Smooth muscle cell (in vitro differentiated cells): Measurements from ENCODE around the gene NTRK3. TPM values are rescaled to one million over a fixed set of nuclear protein-coding genes. Genes with fewer than 3 reads are reported as not detected.

Experiments
- DNase-seq: peaks from one replicate; lab custom pipeline; 2025; ENCODE audit not compliant: unreplicated experiment; lab: John Stamatoyannopoulos, UW
- H2AFZ ChIP-seq: fragments of 200-600 bp; sonication (generic); 2 replicates; pipeline ENCODE4 v1.6.0; 2016; ENCODE audit warnings: antibody characterized with exemption, low read depth, mild to moderate bottlenecking
- H3F3A ChIP-seq: fragments of 200-600 bp; sonication (generic); 2 replicates; pipeline ENCODE4 v1.6.0; 2017; ENCODE audit warnings: antibody characterized with exemption, low read depth
- H3K27ac ChIP-seq: fragments of 200-600 bp; sonication (generic); 2 replicates; pipeline ENCODE4 v1.5.1; 2016; ENCODE audit warnings: low read depth, mild to moderate bottlenecking
- H3K27me3 ChIP-seq: fragments of 200-600 bp; sonication (generic); 2 replicates; pipeline ENCODE4 v1.6.1; 2016; ENCODE audit warnings: low read depth, mild to moderate bottlenecking
- H3K36me3 ChIP-seq: fragments of 200-600 bp; sonication (generic); 2 replicates; pipeline ENCODE4 v1.5.1; 2016; ENCODE audit warnings: low read depth
- H3K4me1 ChIP-seq: fragments of 200-600 bp; sonication (generic); 2 replicates; pipeline ENCODE4 v1.5.1; 2016; ENCODE audit warnings: low read depth
- H3K4me2 ChIP-seq: fragments of 200-600 bp; sonication (generic); 2 replicates; pipeline ENCODE4 v1.6.0; 2016; ENCODE audit warnings: mild to moderate bottlenecking
- H3K4me3 ChIP-seq: fragments of 200-600 bp; sonication (generic); 2 replicates; pipeline ENCODE4 v1.5.1; 2016; ENCODE audit warnings: mild to moderate bottlenecking
- H3K79me2 ChIP-seq: fragments of 200-600 bp; sonication (generic); 2 replicates; pipeline ENCODE4 v1.6.0; 2016; ENCODE audit warnings: low read depth, mild to moderate bottlenecking
- H3K9ac ChIP-seq: fragments of 200-600 bp; sonication (generic); 2 replicates; pipeline ENCODE4 v1.6.0; 2016; ENCODE audit warnings: low read depth
- H3K9me3 ChIP-seq: fragments of 200-600 bp; sonication (generic); replicated peaks from 2 replicates; pipeline ENCODE4 v1.5.1; 2016; ENCODE audit warnings: low read depth
- H4K20me1 ChIP-seq: fragments of 200-600 bp; sonication (generic); 2 replicates; pipeline ENCODE4 v1.6.0; 2016; ENCODE audit warnings: low read depth
- WGBS: methylation state at CpG from one replicate; pipeline ENCODE4 v1.1.7; 2016; ENCODE audit warnings: low lambda C conversion rate; 5-methylcytosine and 5-hydroxymethylcytosine counted together
- polyA plus RNA-seq: library from polyadenylated mRNA; unstranded; fragments of >200 nt; fragmentation: Nextera tagmentation; extraction: Ambion mirVana; gene quantifications from 2 replicates; pipeline ENCODE4 v1.2.1, GENCODE V29; 2016
- total RNA-seq: library from RNA; depleted of rRNA; stranded (reverse); fragments of >200 nt; gene quantifications from 2 replicates; pipeline ENCODE4 v1.2.3, GENCODE V29; 2014
- TF ChIP-seq, protein P1 (sequence below): fragments of 200-600 bp; sonication (generic); IDR thresholded peaks from 2 replicates; pipeline ENCODE4 v1.5.1; 2017; ENCODE audit warnings: borderline replicate concordance, mild to moderate bottlenecking, antibody characterized with exemption; ENCODE audit not compliant: insufficient read depth, poor library complexity, severe bottlenecking

NTRK3 gene
- total and polyA plus RNA-seq, 2 experiments from 2014 or later: 3.3 to 3.5 TPM

DNA sequence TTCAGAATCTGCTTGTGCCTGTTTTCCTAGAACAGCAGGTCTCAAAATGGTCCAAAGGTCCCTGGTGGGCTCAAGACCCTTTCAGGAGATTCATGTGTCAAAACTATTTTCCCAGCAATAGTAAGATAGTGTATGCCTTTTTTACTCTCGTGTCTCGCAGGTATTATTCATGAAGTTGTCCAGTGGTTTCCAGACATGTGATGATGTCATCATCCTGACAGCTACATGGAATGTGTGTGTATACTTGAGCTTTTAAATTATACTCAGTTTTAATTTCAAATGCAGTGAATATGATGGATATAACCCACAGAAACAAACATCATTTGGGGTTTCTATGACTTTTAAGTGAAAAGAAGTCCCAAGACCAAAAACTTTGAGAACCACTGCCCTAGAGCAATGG lies 288.6 kb downstream of the NTRK3 start:
- Histone ChIP-seq H2AFZ (no peak overlapping the region), H3K27ac (no peak overlapping the region), H3K27me3 (no peaks in the 10 kb centered on the region), H3K36me3 (no peaks in the 10 kb centered on the region), H3K4me3 (no peak overlapping the region), H3K4me1 (no peaks in the 10 kb centered on the region), H3K4me2 (no peak overlapping the region), H3F3A (no peaks in the 10 kb centered on the region), H3K9me3 (no peaks in the 10 kb centered on the region), H4K20me1 (no peaks in the 10 kb centered on the region), H3K9ac (no peak overlapping the region), H3K79me2 (no peaks in the 10 kb centered on the region)
- WGBS: 47% methylated on average over 2 of the region's 2 CpGs
- TF ChIP-seq, protein P1, sequence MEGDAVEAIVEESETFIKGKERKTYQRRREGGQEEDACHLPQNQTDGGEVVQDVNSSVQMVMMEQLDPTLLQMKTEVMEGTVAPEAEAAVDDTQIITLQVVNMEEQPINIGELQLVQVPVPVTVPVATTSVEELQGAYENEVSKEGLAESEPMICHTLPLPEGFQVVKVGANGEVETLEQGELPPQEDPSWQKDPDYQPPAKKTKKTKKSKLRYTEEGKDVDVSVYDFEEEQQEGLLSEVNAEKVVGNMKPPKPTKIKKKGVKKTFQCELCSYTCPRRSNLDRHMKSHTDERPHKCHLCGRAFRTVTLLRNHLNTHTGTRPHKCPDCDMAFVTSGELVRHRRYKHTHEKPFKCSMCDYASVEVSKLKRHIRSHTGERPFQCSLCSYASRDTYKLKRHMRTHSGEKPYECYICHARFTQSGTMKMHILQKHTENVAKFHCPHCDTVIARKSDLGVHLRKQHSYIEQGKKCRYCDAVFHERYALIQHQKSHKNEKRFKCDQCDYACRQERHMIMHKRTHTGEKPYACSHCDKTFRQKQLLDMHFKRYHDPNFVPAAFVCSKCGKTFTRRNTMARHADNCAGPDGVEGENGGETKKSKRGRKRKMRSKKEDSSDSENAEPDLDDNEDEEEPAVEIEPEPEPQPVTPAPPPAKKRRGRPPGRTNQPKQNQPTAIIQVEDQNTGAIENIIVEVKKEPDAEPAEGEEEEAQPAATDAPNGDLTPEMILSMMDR: no peak
- DNase-seq: no peak

DNA sequence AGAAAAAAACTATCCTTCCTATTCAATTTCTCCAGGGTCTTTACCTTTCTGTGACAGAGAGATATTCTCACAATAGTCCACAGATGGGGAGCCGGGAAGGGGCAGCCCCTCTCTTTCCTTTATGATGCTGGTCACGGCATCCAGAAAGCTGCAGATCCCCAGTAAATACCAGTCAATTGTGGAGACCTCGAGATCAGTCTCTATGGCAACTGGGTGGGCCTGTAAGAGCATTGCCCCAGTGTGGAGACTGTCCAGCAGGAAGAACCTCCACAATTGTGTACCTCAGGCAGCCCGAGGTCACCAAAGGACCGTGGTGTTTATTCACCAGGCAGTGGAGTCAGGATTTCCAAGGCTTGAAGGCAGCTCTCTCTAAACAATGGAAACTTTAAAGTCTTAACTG lies 291.2 kb downstream of the NTRK3 start:
- 92% methylated on average over 5 of the region's 5 CpGs for WGBS
- Histone ChIP-seq H3F3A (no peaks in the 10 kb centered on the region), H3K9ac (no peak overlapping the region), H3K4me1 (no peaks in the 10 kb centered on the region), H3K27me3 (no peaks in the 10 kb centered on the region), H2AFZ (no peak overlapping the region), H3K36me3 (no peaks in the 10 kb centered on the region), H3K4me2 (no peak overlapping the region), H3K27ac (no peak overlapping the region), H3K4me3 (no peak overlapping the region), H3K9me3 (no peaks in the 10 kb centered on the region), H3K79me2 (no peaks in the 10 kb centered on the region), H4K20me1 (no peaks in the 10 kb centered on the region)
- DNase-seq: no peak
- TF ChIP-seq, protein P1: no peak

DNA sequence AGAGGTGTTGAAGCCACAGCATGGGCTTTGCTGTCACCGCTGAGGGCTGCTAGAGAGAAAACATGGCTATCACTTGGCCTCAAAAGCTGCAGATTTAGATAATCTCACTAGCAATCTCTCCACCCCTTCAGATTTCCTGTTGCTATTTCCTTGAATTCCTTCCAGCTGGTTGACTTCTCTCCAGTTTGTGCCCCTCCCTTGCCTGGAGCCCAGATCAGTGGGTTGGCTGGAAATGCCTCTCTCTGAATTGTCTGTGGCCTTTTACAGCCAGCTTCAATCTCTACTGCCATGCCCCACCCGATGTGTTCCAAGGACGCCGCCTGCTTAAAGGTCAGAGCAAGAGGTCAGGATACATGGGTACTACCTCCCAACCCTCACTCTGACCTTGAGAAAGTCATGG lies 294.1 kb downstream of the NTRK3 start:
- Histone ChIP-seq H3K36me3 (no peaks in the 10 kb centered on the region), H4K20me1 (no peaks in the 10 kb centered on the region), H3K4me3 (no peak overlapping the region), H3K9me3 (no peaks in the 10 kb centered on the region), H3K27ac (no peak overlapping the region), H2AFZ (no peak overlapping the region), H3F3A (no peaks in the 10 kb centered on the region), H3K27me3 (no peaks in the 10 kb centered on the region), H3K79me2 (no peaks in the 10 kb centered on the region), H3K4me2 (no peak overlapping the region), H3K4me1 (no peaks in the 10 kb centered on the region), H3K9ac (no peak overlapping the region)
- TF ChIP-seq, protein P1: no peak
- WGBS: 44% methylated on average over 4 of the region's 4 CpGs
- no peak for DNase-seq

DNA sequence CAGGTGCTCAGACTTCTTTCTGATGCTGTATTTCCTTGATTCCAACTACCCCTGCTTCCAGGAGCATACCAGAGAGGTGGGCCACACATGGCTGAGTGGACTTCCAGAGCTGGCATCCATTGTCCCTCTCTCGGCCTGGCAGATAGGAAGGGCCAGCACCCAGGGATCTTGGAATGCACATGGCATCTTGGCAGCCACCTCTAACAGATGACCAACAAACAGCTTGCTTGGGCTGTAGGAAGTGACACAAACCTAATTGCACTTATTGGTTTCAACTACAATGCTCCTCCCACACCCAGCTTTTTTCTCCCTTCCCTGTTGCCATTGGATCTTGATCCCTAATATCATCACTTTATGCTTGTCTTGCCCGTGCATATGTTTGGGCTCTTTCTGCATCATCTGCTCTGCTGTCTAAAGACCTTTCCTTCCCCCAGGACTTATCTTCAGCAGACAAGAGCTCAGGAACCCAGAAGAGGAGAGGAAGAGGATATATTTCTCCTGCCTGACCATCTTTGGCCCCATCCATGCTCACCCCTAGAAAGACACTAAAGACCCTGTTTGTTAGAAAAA lies 294.6 kb downstream of the NTRK3 start:
- H3F3A ChIP-seq: no peaks in the 10 kb centered on the region
- no peak overlapping the region for H3K4me2 ChIP-seq
- no peaks in the 10 kb centered on the region for H3K36me3 ChIP-seq
- TF ChIP-seq, protein P1: no peak
- H4K20me1 ChIP-seq: no peaks in the 10 kb centered on the region
- no peaks in the 10 kb centered on the region for H3K79me2 ChIP-seq
- H3K4me3 ChIP-seq: no peak overlapping the region
- H3K9ac ChIP-seq: no peak overlapping the region
- H3K9me3 ChIP-seq: no peaks in the 10 kb centered on the region
- WGBS: 73% methylated on average over 2 of the region's 2 CpGs
- no peaks in the 10 kb centered on the region for H3K4me1 ChIP-seq
- no peak for DNase-seq
- no peak overlapping the region for H2AFZ ChIP-seq
- no peaks in the 10 kb centered on the region for H3K27me3 ChIP-seq
- H3K27ac ChIP-seq: no peak overlapping the region
